Measurements from ENCODE around the gene BSDC1. TPM values are rescaled to one million over a fixed set of nuclear protein-coding genes. Genes with fewer than 3 reads are reported as not detected.

Gene BSDC1
- 68.2 and 68.3 TPM in 2 replicates for total RNA-seq

GRCh38 chr1:32394141-32394889 lies at the start of gene BSDC1:
Gene BSDC1, minus strand, starts transcription at chr1:32394441. Its CDS starts 27 bp downstream, at chr1:32394414.

GRCh38 chr1:32362474-32363313 lies 31.5 kb downstream of the BSDC1 start, which contains the start of the genes FAM229A and TSSK3:
Gene FAM229A, minus strand, starts transcription at chr1:32362485. Its CDS starts 394 bp downstream, at chr1:32362091.
Gene TSSK3, plus strand, starts transcription at chr1:32362539. Its CDS starts 163 bp downstream, at chr1:32362702.

GRCh38 chr1:32335790-32336590 lies 58.3 kb downstream of the BSDC1 start, which contains the start of gene MARCKSL1:
Gene MARCKSL1, minus strand, starts transcription at chr1:32336233. Its CDS starts 200 bp downstream, at chr1:32336033.

Other genes with a start within 250 kb of the BSDC1 start
- gene TXLNA, start 214.8 kb downstream of the BSDC1 start, total RNA-seq, result 82.8 and 85.0 TPM in 2 replicates
- gene CCDC28B, start 193.8 kb downstream of the BSDC1 start, total RNA-seq, result 8.5 and 8.9 TPM in 2 replicates
- 1.4 and 1.7 TPM in 2 replicates for gene IQCC, start 188.8 kb downstream of the BSDC1 start, total RNA-seq
- not detected in 2 replicates for gene DCDC2B, start 185.4 kb downstream of the BSDC1 start, total RNA-seq
- gene TMEM234, start 172.1 kb downstream of the BSDC1 start, total RNA-seq, result 19.1 and 24.2 TPM in 2 replicates
- 227 and 240 TPM in 2 replicates for gene EIF3I, start 172.0 kb downstream of the BSDC1 start, total RNA-seq
- 0.98 and 2.3 TPM in 2 replicates for gene FAM167B, start 147.2 kb downstream of the BSDC1 start, total RNA-seq
- not detected in 2 replicates for gene LCK, start 143.2 kb downstream of the BSDC1 start, total RNA-seq
- 67.1 and 74.5 TPM in 2 replicates for gene HDAC1, start 102.4 kb downstream of the BSDC1 start, total RNA-seq
- gene MARCKSL1, start 58.2 kb downstream of the BSDC1 start, total RNA-seq, result 15.4 and 25.0 TPM in 2 replicates
- 0.98 and 1.1 TPM in 2 replicates for gene FAM229A, start 32.0 kb downstream of the BSDC1 start, total RNA-seq
- gene TSSK3, start 31.9 kb downstream of the BSDC1 start, total RNA-seq, result 0.13 and 0.17 TPM in 2 replicates
- 0.07 TPM in 2 replicates for gene ZBTB8B, start 70.6 kb upstream of the BSDC1 start, total RNA-seq
- 6.9 and 7.2 TPM in 2 replicates for gene ZBTB8A, start 145.0 kb upstream of the BSDC1 start, total RNA-seq